GM19397 (cell line): ENCODE results near the gene TRIM33.
"Not testable (repeated sequence)": the region's sequence is repeated elsewhere in the genome, so short reads cannot be mapped to it uniquely, and the experiment has no call there.

Experiments
- ATAC-seq: cut with Tn5 transposase; IDR thresholded peaks from one replicate; pipeline ENCODE4 v1.9.1; 2021; ENCODE audit warnings: mild to moderate bottlenecking, moderate library complexity; ENCODE audit not compliant: unreplicated experiment

Gene TRIM33

DNA sequence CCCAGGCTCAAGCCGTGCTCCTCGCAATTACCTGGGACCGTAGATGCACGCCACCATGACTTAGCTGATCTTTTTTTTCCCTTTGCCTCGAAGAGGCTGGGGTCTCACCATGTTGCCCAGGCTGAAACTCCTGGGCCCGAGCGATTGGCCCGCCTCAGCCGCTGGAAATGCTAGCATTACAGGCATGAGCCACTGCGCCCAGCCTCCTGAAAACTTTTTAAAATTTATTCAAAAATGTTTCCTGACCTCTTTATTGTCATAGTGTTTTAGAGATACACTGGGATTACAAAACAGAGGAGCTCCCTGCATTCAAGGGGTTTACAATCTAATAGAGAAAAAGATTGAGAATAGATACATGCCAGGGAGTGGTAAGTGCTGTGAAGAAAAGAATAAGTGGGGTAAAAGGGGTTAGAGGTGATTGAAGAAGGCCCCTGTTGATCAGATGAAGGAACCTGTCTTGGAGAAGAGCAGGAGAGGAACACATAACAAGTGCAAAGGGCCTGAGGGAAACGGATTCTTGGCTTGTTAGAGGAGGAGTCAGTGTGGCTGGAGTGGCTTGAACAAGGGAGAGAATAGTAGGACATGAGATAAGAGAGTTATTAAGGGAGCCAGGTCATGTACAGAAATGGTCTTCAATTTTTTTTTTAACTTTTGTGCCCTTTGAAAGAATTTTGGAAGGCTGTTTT is 1.7 kb upstream of the TRIM33 start:
- no peak for ATAC-seq

DNA sequence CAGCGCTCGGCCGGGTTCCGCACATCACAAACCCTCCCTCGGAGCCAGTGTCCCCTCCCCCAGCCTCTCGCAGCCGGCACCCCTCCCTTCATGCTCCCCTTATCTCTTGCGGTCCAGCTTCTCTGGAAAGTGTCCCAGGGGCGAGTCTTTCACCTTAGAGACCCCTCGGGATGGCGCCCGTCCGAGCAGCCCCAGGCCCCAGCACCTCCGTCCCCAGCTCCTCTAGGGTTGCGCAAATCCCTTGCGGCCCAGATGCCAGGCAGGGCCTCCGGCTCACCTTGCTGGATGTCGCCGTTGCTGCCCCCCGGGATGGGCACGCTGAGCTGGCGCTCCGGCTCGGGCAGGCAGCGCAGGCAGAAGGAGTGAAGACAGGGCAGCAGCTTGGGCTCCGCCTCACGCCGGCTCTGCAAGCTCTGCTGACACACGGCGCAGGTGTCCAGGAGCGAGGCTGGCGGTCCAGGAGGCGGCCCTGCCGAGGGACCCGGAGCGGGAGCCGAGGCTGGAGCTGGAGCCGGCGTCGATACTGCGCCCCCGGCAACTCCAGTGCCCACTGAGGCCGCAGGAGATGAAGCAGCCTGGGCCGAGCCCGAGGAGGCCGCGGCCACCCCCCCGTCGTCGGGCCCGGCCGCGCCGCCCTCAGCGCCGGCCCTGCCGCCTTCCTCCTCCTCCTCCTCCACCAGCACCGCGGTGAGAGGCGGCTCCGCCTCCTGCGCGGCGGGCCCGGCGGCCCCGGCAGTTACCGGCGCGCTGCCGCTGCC is 550 bp downstream of the TRIM33 start:
- ATAC-seq: peak; percentile 65

DNA sequence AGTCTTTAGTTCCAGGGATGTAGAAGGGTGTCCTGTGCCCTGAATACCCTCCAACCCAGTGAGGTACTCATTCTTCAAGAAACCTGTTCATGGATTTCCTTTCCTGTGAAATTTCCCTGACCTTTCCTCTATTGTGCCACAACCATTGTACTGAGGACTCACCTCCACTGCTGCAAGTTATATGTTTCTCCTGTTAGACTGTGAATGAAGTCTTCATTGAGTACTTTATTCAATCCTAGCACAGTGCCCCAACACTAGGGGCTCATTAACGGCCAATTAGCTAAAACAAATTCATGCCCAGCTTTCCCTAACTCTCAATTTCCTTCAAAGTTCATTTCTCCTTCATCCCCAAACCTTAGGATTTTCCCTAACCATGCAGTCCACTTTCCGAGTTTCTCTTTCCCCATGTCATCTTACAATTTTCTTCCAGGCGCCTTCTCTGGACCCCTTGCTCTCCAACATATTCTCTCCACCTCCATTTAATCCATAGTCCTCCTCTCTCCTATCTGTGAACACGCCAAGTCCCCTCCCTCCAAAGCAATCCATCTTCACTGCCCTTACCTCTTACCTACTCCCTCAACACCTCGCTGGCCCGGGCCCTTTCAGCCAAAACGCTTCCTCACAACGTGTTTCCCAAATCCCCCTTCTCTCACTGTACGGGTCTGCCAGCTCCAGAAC is 1.3 kb downstream of the TRIM33 start:
- ATAC-seq: no peak

DNA sequence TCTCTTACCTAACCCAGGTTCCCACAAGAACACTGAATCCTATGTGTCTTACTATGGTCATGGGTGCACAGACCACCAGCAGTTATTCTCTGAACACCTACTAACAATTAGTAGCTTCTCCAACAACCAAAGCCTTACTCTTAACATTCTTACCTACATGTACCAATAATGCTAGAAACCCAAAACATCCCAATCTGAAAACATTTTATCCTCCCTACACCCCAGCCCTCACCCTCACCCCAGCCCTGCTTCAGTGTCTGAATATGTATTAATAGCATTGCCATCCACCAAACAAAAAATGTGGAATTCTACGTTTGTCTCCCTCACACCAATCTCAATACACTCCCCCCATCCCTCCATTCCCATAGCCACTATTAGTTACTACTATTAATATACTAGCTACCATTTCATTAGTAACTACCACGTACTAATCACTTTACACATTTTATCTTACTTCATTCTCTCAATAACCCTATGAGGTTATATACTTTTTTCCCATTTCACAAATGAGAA is 2.6 kb downstream of the TRIM33 start:
- ATAC-seq: no peak

DNA sequence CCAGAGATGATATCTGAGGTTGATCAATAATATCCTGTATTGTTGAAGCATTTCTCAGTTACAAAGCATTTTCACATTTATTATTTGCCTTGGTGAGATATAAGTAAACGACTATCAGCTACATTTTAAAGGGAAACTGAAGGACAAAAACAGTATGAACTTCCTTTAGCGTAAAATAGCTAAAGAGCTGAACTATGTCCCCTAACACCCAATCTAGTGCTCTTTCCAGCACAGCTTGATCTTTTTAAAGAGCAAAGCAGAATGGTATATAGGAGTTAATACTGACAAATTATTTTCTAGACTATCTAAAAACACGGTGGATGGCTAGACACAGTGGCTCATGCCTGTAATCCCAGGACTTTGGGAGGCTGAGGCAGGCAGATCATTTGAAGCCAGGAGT is 3.5 kb downstream of the TRIM33 start:
- no peak for ATAC-seq

DNA sequence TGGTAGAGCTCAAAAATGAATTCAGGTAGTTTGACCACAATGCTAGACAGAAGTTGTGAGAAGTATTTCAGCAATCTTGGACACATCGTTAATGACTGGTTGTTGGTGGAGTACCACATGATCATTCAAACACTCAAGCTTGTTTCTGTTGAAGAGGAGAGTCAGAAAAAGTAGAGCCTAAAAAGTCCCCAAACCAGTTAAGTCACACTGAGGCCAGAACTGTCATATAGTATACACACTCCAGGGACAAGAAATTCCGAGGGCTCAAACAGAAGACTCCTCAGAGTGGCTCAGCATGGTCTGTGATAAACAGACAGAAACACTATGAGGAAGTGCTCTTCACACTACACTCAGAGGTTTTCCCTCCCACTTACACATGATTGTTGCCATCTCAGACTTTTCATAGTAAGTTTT is 5.8 kb downstream of the TRIM33 start:
- no peak for ATAC-seq

DNA sequence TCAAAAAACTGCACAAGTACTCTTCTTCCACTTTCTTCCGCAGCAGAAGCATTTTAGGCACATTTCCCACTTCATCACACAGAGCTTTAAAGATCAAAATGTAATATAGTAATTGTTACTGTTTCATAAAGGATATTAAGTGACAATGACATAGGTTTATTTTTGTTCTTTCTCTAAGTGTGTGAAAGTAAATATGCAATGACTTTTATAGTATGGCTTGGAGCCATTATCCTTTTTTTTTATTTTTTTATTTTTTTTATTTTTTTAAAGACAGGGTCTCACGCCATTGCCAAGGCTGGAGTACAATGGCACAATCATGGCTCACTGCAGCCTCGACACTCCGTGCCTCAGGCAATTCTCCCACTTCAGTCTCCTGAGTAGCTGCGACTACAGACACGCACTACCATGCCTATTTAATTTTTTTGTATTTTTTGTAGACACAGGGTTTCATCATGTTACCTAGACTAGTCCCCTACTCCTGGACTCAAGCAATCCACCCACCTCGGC is 7.0 kb downstream of the TRIM33 start:
- no peak for ATAC-seq

DNA sequence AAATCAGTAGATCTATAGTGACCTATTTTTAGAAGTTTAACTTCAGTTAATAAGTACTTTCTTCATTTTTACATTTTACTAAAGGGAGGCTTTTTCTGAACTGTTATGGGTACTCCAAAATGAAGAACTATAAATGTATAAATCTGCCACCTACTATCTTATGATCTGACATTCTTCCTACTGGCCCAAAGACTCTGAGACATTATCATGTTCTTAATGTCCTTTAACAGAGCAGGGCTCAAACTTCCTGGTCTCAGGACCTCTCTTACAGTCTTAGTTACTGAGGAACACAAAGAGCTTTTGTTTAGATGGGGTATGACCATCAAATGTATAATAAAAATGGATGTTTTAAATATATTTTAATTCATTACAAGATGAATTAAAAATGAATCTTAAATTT is 8.9 kb downstream of the TRIM33 start:
- ATAC-seq: no peak

DNA sequence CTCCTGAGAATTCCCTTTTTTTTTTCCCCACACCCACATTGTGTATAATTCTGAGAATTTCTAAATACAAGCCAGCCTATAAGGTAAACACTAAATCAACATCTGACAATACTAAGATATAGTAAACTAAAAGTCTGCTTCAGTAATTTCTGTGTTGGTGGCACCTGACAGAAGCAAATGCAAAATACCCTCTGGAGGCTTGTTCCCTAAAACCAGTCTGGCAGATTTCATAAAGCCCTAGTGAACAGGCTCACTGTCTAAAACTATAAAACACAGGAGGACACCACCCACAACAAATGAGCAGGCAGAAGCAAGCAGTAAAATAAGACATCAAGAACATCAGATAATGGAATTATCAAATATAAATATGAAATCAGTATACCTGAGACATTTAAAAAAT is 11.5 kb downstream of the TRIM33 start:
- no peak for ATAC-seq

DNA sequence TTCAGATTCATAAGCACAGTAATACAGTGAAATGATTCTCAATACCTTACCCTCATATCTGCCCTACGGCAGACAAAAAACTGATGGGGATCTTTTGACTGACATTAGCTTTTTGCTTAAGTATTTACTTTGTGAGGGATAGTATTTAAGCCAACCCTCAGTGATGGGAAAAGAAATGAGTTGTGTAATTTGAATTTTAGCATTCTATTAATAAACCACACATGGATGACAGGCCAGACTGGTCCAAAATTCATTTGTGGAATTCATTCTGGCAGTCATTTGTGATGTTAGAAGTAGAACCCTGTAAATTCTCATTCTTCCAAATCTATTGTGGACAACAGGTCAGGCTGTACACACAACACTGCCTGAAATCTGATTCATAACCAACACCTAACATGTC is 14.9 kb downstream of the TRIM33 start:
- no peak for ATAC-seq

DNA sequence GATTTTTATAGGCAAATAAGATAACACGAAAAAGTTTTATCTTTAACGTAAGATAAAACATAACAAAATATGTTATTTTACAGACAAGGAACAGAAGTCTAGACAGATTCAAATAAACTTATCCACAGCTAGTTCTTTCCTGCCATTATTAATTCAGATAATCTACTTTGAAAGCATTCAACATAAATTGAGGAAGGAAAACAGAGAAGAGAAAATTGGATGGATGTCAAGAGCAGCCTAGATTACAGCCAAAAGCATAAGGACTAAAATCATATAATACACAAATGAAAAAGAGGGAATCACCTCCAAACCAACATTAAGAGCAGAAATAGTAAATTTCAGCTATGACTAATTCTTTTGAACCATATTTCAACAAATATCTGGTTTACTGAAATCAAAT is 15.5 kb downstream of the TRIM33 start:
- ATAC-seq: no peak

DNA sequence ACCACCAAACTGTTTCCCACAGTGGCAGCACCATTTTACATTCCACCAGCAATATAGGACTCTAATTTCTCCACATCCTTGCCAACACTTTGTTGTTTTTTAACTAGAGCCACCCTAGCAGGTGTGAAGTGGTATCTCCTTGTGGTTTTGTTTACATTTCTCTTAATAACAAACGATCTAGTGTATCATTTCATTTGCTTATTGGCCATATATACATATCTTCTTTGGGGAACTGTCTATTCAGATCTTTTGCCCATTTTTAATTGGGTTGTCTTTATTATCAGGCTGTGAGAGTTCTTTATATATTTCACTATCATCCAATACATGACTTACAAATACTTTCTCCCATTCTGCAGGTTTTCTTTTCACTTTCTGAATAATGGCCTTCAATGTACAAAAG is 18.0 kb downstream of the TRIM33 start:
- no peak for ATAC-seq

DNA sequence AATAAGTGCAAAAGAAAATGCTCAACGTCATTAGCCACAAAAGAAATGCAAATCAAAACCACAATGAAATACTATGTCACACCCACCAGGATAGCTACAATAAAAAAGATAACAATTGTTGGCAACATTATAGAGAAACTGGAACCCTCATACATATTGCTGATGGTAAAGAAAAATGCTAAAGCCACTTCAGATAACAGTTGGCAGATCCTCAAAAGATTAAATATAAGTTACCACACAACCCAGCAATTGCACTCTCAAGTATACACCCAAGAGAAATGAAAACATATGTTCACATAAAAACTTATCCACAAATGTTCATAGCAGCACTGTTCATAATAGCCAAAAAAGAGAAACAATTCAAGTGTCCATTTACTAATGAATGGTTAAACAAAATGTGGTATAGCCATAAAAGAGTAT is 20.7 kb downstream of the TRIM33 start:
- ATAC-seq: no peak

DNA sequence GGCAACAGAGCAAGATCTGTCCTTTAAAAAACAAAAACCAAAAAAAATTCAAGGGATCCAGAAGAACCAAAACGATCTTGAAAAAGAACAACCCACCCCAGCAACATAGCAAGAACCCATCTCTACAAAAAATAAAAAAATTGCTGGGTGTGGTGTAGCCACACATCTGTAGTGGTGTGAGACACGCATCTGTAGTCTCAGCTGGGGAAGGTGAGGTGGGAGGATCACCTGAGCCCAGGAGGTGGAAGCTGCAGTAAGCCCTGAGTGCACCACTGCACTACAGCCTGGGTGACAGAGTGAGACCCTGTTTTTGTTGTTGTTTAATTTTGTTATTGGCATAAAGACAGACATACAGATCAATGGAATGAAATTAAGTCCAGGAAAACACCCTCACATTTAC is 22.3 kb downstream of the TRIM33 start:
- ATAC-seq: no peak

DNA sequence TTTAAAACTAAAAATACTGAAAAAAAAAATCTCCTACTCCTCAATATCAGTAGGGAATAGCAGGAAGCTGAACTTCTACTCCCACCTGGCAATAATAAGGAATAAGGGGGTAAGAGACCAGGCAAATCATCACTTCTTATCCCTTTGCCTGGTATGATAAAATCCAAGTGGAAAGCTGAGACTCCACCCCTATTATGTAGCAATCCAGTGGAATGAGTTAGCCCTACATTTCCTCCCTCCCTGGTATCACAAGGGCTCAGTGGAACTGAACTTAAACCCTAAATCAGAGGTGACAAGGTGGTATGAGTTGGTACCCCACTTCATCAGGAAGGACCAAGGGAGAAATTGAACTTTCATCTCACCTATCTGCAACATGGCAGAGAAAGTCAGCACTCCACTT is 25.7 kb downstream of the TRIM33 start:
- no peak for ATAC-seq

DNA sequence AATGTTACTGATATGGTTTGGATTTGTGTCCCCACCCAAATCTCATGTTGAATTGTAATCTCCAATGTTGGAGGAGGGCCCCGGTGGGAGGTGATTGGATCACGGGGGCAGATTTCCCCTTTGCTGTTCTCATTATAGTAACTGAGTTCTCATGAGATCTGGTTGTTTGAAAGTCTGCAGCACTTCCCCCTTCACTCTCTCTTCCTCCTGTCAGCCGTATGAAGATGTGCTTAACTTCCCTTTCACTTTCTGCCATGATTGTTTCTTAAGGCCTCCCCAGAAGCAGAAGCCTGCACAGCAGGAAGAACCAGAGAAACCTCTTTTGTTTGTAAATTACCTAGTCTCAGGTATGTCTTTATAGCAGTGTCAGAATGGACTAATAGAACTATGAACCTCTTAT is 28.4 kb downstream of the TRIM33 start:
- peak; percentile 88 for ATAC-seq

DNA sequence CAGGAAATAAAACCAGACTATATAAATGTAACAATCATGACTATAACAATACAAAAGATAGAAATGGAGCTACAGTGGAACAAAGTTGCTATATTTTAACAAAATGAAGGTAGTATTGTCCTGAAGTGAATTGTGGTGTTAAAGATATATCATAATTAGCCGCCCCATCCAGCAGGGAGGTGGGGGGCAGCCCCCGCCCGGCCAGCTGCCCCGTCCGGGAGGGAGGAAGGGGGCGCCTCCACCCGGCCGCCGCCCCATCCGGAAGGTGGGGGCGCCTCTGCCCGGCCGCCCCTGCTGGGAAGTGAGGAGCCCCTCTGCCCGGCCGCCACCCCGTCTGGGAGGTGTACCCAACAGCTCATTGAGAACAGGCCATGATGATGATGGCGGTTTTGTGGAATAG is 31.4 kb downstream of the TRIM33 start:
- ATAC-seq: not testable (repeated sequence)

DNA sequence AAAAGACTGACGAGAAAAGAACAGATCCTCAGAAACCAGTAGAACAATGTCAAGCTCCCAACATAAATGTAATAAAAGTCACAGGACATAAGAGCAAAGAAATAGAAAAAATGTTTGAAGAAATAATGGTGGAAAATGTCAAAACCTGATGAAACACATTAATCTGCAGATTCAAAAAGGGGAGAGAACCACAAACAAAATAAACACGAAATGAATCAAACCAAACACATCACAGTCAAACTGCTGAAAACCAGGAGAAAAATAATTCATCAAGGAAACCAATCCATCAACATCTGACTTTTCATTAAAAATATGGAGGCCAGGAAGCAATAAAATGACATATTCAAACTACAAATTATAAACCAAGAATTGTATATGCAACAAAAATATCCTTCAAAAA is 31.9 kb downstream of the TRIM33 start:
- no peak for ATAC-seq

DNA sequence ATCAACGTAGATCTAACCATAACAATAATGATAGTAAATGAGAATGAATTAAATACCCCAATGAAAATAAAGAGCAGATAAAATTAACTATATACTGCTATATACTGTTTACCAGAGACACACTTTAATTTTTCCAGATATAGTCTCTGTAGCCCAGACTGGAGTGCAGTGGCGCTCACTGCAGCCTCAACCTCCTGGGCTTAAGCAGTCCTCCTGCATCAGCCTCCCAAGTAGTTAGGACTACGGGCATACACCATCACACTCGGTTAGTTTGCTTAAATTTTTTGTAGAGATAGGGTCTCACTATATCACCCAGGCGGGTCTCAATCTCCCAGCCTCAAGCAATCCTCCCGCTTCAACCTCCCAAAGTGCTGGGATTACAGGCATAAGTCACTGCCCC is 37.2 kb downstream of the TRIM33 start:
- no peak for ATAC-seq

DNA sequence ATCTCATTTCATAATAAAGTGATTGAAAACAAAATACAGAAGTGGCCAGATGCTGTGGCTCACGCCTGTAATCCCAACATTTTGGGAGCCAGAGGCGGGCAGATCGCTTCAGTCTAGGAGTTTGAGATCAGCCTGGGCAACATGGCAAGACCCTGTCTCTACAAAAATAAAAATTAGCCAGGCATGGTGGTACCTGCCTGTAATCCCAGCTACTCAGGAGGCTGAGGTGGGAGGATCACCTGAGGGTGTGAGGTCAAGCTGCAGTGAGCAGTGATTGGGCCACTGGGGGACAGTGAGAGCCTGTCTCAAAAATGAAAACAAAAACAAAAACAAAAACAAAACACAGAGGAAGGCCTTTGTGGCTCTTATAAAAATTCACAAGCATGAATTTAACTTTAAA is 38.6 kb downstream of the TRIM33 start:
- no peak for ATAC-seq

DNA sequence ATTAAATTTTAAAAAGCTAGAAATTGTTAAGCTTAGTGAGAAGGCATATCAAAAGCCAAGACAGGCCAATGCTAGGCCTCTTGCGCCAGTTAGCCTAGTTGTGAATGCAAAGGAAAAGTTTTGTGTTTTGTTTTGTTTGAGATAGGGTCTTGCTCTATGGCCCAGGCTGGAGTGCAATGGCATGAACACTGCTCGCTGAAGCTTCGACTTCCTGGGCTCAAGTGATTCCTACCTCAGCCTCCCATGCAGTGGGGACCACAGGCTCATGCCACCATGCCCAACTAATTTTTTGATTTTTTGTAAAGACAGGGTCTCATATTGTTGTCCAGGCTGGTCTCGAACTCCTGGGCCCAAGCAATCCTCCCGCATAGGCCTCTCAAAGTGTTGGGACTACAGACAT is 40.3 kb downstream of the TRIM33 start:
- ATAC-seq: no peak
